Body of pancreas (tissue), 4 donors: ENCODE results near the gene LDLR.

Experiments
- CTCF ChIP-seq, 7 experiments: fragments of 450-650 bp in 4 of 7; fragments of 200-600 bp in 3 of 7; sonication (generic) in 3 of 7; IDR thresholded peaks; one replicate each; pipeline ENCODE4 v1.5.1; 2016 to 2019; ENCODE audit warnings: antibody characterized with exemption in 7 of 7
- POLR2A ChIP-seq, 3 donors: fragments of 450-650 bp; IDR thresholded peaks; one replicate each; pipeline ENCODE4 v1.6.1; 2016; ENCODE audit warnings: antibody characterized with exemption in 3 of 3, mild to moderate bottlenecking in 2 of 3

- TF ChIP-seq CTCF (IDR thresholded peaks at IDR 0.05), result no peak
- TF ChIP-seq POLR2A (IDR thresholded peaks at IDR 0.05), result no peak
Measured at GRCh38 chr19:11045536-11045935, 43.7 kb upstream of the LDLR start.
